HG03432 (cell line): Measurements from ENCODE around the gene TTLL10.

Experiments used
- ATAC-seq: cut with Tn5 transposase; IDR thresholded peaks from one replicate; pipeline ENCODE4 v1.9.1; 2021; ENCODE audit warnings: mild to moderate bottlenecking, moderate library complexity; ENCODE audit not compliant: unreplicated experiment

TTLL10 gene

DNA sequence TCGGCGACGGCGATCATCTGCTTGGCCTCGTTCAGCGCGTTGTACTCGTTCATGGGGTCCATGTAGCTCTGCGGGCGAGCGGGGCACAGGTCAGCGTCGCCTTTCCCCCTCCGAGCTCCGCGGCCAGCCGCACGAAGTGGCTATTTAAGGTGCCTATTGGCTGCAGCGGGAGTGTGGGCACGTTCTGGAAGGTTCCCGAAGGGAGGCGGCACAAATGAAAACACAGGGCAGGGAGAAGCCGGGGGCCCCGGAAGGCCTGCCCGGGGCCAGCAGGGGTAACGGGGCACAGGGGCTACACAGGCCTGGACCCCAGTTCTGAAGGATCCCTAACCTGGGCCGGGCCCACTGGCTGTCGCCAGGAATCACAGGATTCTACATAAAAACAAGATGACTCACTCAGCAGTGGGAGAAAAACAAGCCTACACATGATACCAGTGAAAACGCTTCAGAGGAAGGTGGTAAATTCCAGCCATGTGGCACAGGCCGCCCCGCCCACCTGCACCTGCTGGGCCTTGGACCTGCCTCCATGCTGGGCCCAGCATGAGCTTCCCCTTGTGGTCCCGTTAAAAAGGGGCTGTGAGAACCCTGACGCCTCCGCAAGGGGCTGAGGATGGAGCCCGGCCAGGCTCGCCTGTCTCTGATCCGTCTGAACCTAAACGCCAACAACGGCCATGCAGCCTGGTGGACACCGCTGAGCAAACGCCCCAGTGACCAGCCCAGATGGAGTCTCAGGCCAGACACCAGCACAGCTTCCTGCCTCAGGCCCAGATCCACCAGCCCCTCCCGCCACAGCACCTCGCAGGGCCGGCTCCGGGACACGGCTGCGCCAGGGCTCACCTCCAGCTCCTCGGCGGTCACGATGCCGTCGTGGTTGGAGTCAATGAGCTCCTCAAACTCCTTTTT, 44.2 kb downstream of the TTLL10 start:
- no peak for ATAC-seq

DNA sequence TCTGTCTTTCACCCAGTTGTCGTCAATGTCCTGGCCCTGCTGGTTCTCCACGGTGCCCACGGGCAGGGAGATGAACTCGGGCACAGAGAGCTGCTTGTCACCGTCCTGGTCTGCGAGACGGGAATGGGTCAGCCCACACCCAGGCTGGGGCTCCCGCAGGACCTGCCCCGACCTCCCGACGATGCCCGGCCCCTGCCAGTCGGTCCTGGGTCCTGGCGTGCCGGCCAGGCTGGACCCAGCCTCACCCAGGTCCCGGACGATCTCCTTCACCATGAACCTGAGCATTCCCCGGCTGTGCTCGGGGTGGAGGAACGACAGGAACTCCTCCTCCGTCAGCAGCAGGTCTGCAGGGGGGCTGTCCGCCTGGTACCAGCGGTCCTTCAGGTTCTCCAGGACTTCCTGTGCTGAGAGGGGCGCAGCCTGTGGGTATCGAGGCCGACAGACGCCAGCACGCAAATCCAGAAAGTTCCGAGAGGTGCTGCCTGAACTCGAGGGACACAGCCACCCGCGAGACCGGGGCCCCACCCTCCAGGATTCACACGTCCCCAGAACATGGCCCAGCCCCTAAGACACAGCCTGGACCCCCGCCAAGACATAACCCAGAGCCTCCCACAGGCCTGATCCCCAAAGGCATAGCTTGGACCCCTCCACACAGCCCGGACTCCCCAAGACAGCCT, 45.0 kb downstream of the TTLL10 start:
- no peak for ATAC-seq

DNA sequence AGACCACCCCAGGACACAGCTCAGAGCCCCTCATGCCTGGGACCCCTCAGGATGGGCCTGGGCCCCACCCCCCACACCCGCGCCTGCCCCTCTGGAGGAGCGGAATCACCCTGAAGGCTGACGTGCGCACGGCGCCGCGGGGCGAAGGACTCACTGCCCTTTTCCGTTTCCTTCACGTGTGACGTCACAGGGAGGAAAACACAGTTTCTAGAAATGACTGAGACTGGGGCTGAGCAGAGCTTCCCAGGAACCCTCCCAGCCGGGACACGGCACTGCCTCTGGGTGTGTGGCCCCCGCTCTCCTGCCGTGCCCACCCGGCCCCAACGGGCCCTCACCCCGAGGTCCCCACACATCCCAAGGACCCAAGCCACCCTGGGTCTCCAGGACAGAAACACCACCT, 45.7 kb downstream of the TTLL10 start:
- ATAC-seq: no peak

DNA sequence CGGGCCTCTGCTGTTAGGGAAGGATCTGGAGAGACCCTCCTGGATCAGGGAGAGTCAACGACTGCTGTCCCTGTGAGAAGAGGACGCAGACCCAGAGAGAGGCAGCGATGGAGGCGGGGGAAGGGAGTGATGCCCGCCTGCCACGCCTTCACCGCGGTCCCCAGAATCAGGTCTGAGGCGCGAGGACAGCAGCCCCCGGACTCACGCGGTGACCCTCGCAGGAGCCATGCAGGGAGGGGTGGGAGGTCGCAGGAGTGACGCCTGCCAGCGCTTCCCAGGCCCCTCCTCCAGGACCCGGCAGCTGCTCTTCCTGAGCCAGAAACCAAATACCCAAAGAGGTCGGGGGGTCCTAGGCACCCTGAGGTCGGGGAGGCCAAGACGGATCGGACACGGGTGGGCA, 46.5 kb downstream of the TTLL10 start:
- ATAC-seq: no peak

DNA sequence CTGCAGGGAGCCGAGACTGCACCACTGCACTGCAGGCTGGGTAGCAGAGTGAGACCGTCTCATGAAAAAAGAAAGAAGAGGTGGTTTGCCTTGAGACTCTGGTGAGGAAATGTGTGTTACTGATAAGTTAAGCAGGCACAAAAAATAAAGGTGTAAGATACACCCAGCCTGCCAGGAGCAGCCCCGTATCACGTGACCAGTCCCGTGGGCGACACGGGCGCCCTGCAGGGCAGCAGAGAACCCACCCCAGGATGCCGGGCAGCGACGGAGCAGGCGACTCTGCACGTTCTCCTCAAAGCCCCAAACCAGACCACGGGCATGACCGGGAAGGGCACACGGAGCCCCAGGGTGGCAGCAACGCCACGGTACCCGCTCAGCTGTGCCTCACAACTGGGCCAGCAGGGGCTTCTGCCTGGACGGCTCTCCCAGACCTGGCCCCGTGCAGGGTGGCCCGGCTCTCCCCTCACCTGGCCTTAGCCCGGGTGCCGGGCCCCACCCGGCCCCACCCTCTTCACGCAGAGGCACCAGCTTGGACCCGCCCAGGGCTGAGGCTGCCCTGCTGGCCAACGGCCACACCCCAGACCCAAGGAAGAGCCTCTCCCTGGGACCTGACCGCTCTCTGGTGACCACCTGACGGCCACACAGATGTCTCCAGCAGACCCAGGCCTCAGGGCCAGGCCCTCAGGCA, 48.4 kb downstream of the TTLL10 start:
- no peak for ATAC-seq

DNA sequence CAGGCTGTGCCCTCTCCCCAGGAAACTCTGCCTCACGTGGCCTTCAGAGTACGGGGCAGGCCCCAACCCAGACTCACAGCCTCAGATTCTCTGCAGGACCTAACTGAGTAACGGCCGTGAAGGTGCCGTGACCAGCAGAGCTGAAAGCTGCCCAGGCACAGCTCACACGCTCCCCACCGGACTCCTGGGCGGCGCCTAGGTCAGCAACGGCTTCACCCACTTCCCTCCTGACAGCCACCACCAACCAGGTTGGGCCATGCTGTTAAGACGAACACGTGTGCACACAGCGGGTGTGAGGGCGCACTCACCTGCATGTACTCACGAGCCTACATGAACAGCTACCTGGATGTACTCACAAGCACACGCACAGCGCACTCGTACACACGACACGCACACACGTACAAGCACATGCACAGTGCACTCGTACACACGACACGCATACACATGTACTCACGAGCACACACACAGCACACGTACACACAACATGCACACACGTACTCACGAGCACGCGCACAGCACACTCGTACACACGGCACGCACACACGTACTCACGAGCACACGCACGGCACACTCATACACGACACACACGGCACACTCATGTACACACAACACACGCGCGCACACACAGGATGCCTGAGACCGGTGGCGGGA, 49.0 kb downstream of the TTLL10 start:
- ATAC-seq: no peak

DNA sequence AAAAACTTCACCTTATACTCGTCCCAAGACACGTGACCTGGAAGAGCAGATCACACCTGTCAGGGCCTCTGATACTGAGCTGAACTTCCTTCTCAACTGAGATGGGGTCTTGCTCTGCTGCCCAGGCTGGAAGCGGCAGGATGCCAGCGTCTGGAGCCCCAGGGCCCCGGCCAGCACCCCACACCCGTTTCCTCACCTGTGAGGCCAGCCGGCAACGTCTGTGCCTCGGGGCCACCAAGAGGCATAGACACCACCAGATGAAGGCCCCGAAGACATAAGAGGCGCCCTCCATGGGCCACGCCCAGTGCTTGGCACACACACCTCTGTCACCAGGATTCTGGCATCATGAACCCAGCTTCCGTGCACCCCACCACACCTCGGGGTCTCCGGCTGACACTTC, 49.6 kb downstream of the TTLL10 start:
- no peak for ATAC-seq

DNA sequence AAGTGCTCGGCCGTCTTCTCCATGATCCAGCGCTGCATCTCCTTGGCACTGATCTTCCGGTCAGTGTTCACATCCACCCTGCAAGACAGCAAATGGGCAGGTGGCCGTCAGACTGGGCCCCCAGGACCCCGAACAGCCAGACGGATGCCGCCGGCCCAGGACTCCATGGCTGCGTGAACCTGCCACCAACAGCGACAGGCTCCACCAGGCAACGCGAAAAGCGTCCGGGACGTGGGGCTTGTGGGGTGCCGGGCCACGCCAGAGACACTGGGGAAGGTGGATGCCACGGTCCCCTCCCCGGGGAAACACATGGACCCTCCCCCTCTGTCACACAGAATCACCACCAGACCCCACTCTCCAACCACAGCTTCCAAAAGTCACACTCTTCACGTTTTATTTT, 50.2 kb downstream of the TTLL10 start:
- ATAC-seq: no peak

DNA sequence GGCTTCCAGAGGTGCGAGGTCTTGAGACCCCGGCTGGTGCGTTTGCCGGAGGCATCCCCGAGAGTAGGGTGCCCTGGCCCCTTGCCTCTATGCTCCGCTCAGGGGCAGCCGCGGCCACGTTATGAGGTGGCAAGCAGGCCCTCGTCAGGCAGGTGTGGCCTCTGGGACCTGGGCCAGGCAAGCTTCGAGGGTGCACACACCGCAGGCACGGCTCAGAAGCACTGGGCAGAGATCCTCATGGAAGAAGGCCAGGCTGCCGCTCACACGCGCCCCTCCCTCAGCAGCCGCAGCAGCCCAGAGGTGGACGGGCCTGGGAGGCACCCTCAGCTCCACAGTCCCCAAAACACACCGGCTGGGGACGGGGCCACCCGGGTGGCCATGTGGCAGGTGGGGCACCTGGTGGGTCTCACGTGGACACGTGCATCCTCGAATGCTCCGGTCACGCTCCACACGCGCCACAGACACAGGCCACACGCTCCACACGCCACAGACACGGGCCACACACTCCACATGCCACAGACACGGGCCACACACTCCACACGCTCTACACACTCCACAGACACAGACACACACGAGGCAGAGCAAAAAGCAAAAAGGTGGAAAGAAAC, 51.7 kb downstream of the TTLL10 start:
- no peak for ATAC-seq

DNA sequence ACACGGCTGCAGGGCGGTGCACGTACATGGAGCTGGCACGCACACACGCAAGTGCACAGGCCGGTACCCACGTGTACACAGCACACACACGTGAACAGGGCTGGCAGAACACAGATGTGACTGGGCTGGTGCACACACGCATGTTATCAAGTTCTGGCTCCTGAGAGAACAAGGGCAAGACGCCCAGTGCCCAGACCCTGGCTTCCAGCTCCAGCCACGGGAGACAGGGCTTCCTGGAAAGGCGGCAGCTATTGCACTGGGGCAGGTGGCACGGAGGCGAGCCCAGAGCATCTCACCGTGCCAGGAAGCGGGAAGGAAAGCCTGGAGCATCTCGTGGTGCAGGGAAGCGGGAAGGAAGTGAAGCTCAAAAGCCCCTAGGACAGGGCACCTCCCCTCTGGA, 52.2 kb downstream of the TTLL10 start:
- ATAC-seq: no peak

DNA sequence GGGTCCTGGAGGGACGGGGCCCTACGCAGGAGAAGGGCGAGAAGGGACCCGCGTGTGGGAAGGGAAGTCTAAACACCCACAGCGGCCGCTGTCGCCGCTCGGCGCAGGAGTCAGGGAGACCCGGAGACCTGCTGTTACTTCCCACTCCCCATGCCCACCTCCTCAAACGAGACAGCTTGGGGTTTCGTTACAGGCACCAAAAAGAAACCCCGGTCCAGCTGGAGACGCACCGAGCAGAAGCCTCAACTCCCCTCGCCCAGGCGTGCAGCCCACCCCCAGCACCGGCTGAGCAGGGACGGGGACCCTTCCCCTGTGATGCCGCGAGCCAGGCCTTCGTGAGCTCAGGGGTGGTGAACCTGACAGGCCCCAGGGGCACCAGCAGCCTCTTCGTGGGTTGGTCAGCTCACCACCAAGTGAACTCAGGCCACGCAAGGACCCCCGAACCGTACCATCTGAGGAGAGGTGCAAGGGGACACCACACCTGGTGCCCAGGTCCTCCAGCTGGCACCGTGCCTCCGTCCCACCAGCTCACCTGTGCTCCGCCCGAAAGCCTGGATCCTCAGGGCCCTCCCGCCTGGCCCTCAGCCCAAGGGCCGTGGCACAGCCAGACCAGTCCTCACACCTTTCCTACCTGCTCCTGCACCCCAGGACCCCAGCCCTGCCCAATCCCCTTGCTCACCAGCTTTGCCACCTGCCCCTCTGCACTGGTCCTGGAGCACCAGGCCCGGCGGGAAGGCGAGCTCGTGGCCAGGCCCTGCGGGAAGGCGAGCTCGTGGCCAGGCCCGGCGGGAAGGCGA, 53.1 kb downstream of the TTLL10 start:
- no peak for ATAC-seq

DNA sequence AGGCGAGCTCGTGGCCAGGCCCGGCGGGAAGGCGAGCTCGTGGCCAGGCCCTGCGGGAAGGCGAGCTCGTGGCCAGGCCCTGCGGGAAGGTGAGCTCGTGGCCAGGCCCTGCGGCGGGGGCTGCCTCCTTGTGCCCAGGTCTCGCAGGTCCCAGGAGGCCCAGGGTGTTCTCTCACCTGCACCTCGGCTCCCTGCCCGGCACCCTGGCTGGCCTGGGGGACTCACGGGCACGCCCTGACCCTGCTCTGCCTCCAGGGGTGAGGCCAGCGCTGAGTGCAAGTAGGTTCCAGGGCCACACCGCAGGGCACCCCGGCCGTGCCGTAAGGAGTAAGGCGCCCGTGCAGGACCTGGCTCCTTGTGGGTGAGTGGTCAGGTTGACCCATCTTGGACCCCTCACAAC, 53.7 kb downstream of the TTLL10 start:
- no peak for ATAC-seq

DNA sequence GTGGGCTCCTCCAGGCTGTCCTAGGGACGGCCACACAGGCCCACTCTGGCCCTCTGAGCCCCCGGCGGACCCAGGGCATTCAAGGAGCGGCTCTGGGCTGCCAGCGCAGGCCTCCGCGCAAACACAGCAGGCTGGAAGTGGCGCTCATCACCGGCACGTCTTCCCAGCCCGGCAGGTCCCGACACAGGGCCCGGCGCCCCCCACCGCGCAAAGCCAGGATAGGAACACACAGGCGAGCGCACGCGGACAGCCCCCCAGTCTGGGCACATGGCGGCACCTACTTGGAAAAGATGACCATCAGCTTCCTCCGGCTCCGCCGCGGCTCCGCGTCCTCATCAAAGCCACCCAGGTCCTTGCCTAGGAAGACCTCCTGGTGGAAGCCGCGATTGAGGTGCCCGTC, 54.5 kb downstream of the TTLL10 start:
- no peak for ATAC-seq

DNA sequence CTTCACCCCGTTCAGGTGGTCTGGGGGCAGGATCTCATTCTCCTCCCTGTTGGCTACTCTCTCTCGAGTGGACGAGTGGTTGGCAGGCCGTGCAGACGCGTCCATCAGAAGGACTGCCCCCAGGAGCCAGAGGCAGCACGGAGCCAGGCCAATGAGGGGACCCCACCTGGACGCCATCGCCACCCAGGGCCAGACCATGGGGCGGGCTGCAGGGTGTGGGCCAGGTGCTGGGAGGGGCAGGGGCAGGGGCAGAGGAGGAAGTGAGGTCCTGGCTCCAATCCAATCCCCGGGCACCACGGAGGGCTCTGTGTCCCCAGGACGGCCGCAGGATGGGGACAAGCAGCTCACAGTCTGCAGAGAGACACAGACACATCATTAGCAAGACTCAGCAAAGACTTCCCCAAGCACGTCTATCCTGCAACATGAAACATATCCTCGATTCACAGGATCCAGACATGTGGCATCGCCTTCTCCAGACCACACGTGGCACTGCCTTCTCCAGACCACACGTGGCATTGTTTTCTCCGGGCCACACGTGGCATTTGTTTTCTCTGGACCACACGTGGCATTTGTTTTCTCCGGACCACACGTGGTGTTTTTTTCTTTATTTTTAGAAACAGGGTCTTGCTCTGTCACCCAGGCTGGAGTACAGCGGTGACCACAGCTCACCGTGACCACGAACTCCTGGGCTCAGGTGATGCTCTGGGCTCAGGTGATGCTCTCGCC, 55.1 kb downstream of the TTLL10 start:
- no peak for ATAC-seq

DNA sequence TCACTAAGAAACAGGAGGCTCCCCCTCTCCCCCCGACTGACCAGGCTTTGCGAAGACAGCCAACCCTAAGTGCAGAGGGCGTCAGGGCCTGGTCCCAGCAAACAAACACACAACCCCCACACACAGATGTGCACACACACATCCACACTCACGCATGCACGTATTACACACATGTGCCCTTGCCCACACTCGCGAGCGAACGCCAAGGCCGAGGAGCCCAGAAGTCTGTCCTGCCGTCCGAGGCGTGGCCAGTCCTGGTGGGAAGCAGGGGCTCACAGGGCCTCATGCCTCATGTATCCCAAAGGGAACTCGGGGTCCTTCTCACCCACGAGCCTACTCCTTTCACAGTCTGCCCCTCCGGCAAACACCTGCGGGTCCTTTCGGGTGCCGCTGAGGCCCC, 56.1 kb downstream of the TTLL10 start:
- ATAC-seq: no peak

DNA sequence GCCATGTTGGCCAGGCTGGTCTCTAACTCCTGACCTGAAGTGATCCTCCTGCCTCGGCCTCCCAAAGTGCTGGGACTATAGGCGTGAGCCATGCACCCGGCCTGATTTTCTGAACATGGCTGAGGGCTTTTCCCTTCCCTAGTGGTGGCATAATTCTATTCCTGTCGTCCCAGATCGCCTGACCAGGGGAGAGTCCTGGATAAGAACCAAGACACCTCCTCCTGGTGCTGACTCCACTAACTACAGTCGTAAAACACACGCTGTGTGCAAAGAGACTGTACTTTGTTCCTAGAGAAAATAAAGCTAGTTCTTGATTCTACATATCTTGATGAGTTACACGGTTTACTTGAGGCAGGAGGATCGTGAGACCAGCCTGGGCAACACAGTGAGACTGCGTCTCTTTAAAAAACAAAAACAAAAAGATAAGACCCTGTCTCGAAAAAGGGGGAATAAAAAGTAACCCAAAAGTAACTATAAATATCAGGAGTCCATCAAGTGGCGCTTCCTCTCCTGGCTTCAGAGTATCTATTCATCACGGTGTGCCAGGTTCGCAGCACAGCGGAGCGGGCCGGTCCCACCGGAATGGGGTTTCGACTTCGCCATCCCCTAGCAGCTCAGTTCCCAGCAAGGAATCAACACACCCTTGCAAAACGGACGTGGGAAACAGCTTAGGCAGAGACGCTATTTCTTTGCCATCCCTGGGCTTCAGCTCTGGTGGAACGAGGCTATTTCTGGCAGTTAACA, 57.1 kb downstream of the TTLL10 start:
- no peak for ATAC-seq

DNA sequence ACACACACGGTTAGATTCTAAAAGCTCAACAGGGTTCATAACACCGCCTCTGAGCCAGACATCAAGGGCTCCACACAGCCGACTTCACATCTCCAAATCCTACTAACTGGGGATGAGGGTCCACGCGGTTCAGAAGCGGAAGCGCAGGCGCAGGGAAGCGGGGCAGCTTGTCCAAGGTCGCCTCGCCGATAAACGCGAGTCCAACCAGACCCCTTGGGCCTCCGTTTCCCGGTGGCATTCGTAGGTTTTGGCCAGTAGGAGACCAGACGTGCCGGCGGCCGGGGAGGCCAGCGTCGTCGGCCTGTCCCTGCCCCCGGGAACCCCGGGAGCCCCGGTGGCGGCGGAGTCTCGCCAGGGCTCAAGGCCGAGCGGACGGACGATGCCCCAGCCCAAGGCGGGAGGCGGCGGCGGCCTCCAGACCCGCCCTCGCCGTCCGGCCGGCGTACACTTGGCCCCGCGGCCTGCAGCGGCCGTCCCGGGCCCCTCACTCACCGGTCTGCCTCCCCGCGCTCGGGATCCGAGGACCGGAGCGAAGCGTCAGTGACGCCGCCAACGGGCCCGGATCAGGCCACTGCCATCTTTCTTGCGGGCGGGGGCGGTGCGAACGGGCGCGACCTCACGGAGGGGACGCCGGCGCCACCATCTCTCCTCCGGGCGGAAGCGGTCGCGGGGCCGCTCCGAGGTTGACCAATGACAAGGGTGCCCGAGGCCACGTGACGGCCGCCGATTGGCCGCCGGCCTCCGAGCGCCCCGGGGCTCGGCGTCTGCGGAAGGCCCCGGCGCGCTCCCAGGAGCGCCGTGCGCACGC, 57.9 kb downstream of the TTLL10 start, which contains the start of gene SDF4:
Gene SDF4, minus strand, starts transcription at position 602 of the 808 bp plus-strand sequence. CDS start 3,229 bp downstream, outside the sequence.
- ATAC-seq: peak; percentile 89
